Osteocyte (in vitro differentiated cells): ENCODE measurements around the gene KRT32. TPM values are rescaled to one million over a fixed set of nuclear protein-coding genes. Genes with fewer than 3 reads are reported as not detected.
"Not testable (repeated sequence)": the region's sequence is repeated elsewhere in the genome, so short reads cannot be mapped to it uniquely, and the experiment has no call there.

ENCODE experiments used
- DNase-seq: peaks from one replicate; pipeline ENCODE4 v3.0.0; 2021; ENCODE audit warnings: mixed read lengths; ENCODE audit not compliant: unreplicated experiment; ENCODE audit errors: extremely low spot score
- H3K27ac Mint-ChIP-seq: one replicate; pipeline ENCODE4 v1.8.0; 2021; ENCODE audit warnings: mild to moderate bottlenecking, mixed read lengths; ENCODE audit not compliant: unreplicated experiment
- H3K27me3 Mint-ChIP-seq: one replicate; pipeline ENCODE4 v1.8.0; 2021; ENCODE audit warnings: mixed read lengths; ENCODE audit not compliant: unreplicated experiment
- H3K36me3 Mint-ChIP-seq: one replicate; pipeline ENCODE4 v1.8.0; 2021; ENCODE audit warnings: mixed read lengths; ENCODE audit not compliant: unreplicated experiment
- H3K4me1 Mint-ChIP-seq: one replicate; pipeline ENCODE4 v1.8.0; 2021; ENCODE audit warnings: mixed read lengths; ENCODE audit not compliant: unreplicated experiment
- H3K4me3 Mint-ChIP-seq: one replicate; pipeline ENCODE4 v1.8.0; 2021; ENCODE audit warnings: mild to moderate bottlenecking, moderate library complexity, mixed read lengths; ENCODE audit not compliant: unreplicated experiment
- H3K9me3 Mint-ChIP-seq: one replicate; pipeline ENCODE4 v1.8.0; 2021; ENCODE audit warnings: mixed read lengths; ENCODE audit not compliant: unreplicated experiment
- total RNA-seq: library from RNA; stranded (reverse); gene quantifications from 2 replicates; pipeline ENCODE4 v1.2.1, GENCODE V29; 2021
- TF ChIP-seq, protein P1 (sequence below): fragments of 200-600 bp; sonication (generic); IDR thresholded peaks from 2 replicates; pipeline ENCODE4 v1.5.0; 2021; ENCODE audit warnings: antibody characterized with exemption, mild to moderate bottlenecking, moderate library complexity

Gene KRT32
- total RNA-seq, 1 donor from 2014 or later, result not detected

GRCh38 chr17:41428591-41429291, 38.4 kb downstream of the KRT32 start:
- no peaks in the 10 kb centered on the region for H3K4me1 Mint-ChIP-seq
- H3K27ac Mint-ChIP-seq, result no peak overlapping the region
- TF ChIP-seq, protein P1, sequence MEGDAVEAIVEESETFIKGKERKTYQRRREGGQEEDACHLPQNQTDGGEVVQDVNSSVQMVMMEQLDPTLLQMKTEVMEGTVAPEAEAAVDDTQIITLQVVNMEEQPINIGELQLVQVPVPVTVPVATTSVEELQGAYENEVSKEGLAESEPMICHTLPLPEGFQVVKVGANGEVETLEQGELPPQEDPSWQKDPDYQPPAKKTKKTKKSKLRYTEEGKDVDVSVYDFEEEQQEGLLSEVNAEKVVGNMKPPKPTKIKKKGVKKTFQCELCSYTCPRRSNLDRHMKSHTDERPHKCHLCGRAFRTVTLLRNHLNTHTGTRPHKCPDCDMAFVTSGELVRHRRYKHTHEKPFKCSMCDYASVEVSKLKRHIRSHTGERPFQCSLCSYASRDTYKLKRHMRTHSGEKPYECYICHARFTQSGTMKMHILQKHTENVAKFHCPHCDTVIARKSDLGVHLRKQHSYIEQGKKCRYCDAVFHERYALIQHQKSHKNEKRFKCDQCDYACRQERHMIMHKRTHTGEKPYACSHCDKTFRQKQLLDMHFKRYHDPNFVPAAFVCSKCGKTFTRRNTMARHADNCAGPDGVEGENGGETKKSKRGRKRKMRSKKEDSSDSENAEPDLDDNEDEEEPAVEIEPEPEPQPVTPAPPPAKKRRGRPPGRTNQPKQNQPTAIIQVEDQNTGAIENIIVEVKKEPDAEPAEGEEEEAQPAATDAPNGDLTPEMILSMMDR, result no peak
- no peak overlapping the region for H3K4me3 Mint-ChIP-seq
- H3K9me3 Mint-ChIP-seq, result no peaks in the 10 kb centered on the region
- H3K36me3 Mint-ChIP-seq, result no peaks in the 10 kb centered on the region
- no peak for DNase-seq
- peaks cover 2% of the 10 kb centered on the region for H3K27me3 Mint-ChIP-seq

- Mint-ChIP-seq H3K36me3 (no peaks in the 10 kb centered on the region), H3K9me3 (no peaks in the 10 kb centered on the region), H3K4me3 (no peak within 1 kb of the TSS), H3K4me1 (no peaks in the 10 kb centered on the region), H3K27me3 (peaks cover 2% of the 10 kb centered on the region), H3K27ac (no peak within 1 kb of the TSS)
- TF ChIP-seq, protein P1, result no peak
- DNase-seq, result no peak
These were observed 43.0 kb downstream of the KRT32 start, which contains the start of gene KRT37 for GRCh38 chr17:41424111-41424635. Gene KRT37 (minus strand): TSS chr17:41424585. CDS start chr17:41424523, 62 bp downstream.

DNA sequence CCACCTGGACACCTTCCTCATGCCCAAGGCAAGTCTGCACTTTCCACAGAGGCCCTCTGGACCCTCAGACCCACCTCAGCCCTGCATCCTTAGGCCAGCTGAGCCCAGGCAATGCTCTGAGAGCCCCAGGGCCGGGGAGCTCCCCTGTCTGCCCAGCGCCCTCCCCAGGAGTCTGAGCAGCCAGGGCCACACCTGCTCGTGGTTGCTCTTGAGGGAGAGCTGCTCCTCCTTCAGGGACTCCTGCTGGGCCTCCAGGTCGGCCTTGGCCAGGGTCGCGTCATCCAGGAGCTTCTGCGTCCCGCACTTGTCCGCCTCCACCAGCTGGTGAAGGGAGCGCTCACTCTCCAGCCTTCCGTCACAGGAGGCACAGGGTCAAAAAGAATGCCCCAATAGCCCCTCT, 44.6 kb downstream of the KRT32 start:
- H3K27me3 Mint-ChIP-seq, H3K4me1 Mint-ChIP-seq, H3K27ac Mint-ChIP-seq, H3K36me3 Mint-ChIP-seq, DNase-seq, H3K9me3 Mint-ChIP-seq, H3K4me3 Mint-ChIP-seq: not testable (repeated sequence)

DNA sequence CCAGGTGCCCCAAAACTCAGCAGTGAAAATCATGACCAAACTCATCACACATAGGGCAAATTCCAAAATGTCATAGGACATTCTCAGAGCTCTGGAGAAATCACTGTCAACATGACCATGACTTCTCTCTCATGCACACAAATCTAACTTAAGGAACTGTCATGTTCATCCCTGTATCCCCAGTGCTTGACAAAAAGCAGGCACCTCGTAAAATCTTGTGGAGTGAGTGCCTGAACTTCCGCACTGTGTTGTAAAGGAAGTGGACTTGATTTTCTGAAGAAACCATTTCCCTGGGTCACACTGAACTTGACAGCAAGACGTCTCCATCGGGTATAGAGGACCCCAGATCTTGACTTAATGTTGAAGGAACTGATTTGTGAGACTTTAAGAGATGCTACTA, 45.6 kb downstream of the KRT32 start:
- Mint-ChIP-seq H3K27me3 (peaks cover 2% of the 10 kb centered on the region), H3K4me1 (peaks cover 13% of the 10 kb centered on the region), H3K36me3 (no peaks in the 10 kb centered on the region), H3K9me3 (no peaks in the 10 kb centered on the region), H3K27ac (no peak overlapping the region), H3K4me3 (no peak overlapping the region)
- DNase-seq, result no peak
- TF ChIP-seq, protein P1, result no peak

- H3K27me3 Mint-ChIP-seq, result peaks cover 2% of the 10 kb centered on the region
- H3K36me3 Mint-ChIP-seq, result no peaks in the 10 kb centered on the region
- H3K4me3 Mint-ChIP-seq, result no peak overlapping the region
- no peaks in the 10 kb centered on the region for H3K9me3 Mint-ChIP-seq
- TF ChIP-seq, protein P1, result no peak
- peaks cover 17% of the 10 kb centered on the region for H3K4me1 Mint-ChIP-seq
- DNase-seq, result no peak
- no peak overlapping the region for H3K27ac Mint-ChIP-seq
These were observed 46.1 kb downstream of the KRT32 start for GRCh38 chr17:41421116-41421515.
